ENCODE results near the gene GET4. TPM values are rescaled to one million over a fixed set of nuclear protein-coding genes. Genes with fewer than 3 reads are reported as not detected.
"Not testable (repeated sequence)": the region's sequence is repeated elsewhere in the genome, so short reads cannot be mapped to it uniquely, and the experiment has no call there.

GET4 gene
- total and polyA plus RNA-seq, 10 of the 15 experiments (the other 5 are each of a cell fraction or from before 2014, with no cell fraction given): 0.66 to 73.8 (median 34.0) TPM

- H3K36me3 ChIP-seq (ENCODE audit: control insufficient read depth in 2 of 2, insufficient read depth in 2 of 2, low read length in 1 of 2): peaks cover 7 to 23% of the 10 kb centered on the region in 2 experiments; a peak in 3 of 4 replicates
- ChIA-PET CTCF (interaction anchor here (0.7 to 3.4 kb wide), 11 partner anchors 9 to 551 kb away, joined by 3 to 79 read pairs (median 4); no protein-coding TSS in a partner anchor), SMC1A (ENCODE audit: uncharacterized antibody, unreplicated experiment) (interaction anchor here (0.9 to 2.5 kb wide), 5 partner anchors 29 to 102 kb away, joined by 3 to 18 read pairs (median 5); partner anchors contain the start of gene SUN1), POLR2A (no interaction called here), RAD21 (ENCODE audit: unreplicated experiment) (interaction anchor here (1.0 to 1.3 kb wide), 3 partner anchors 9 to 88 kb away, joined by 3 read pairs; no protein-coding TSS in a partner anchor)
- H3K4me3 ChIP-seq: no peak overlapping the region
- no peak overlapping the region for H3K9ac ChIP-seq (ENCODE audit: control insufficient read depth, insufficient read depth, low read length)
- 91% methylated on average over 14 of the region's 14 CpGs for WGBS (ENCODE audit: insufficient coverage, insufficient replicate concordance, low lambda C conversion rate, missing lambda C conversion rate)
- H3K4me1 ChIP-seq (ENCODE audit: control insufficient read depth, insufficient read depth, low read length): no peaks in the 10 kb centered on the region; the same call in 1 of the 2 replicates
- H3K27me3 ChIP-seq (replicated peaks in 1 of 2; ENCODE audit: control insufficient read depth in 2 of 2, insufficient read depth in 2 of 2, low read length in 1 of 2): no peaks in the 10 kb centered on the region
- no TSS peak for BruUV-seq (replicated peaks)
- no peak overlapping the region for H3K4me2 ChIP-seq (ENCODE audit: control insufficient read depth, insufficient read depth)
- no peaks in the 10 kb centered on the region for H3K9me3 ChIP-seq (replicated peaks; ENCODE audit: control insufficient read depth, insufficient read depth, low read length)
- DNase-seq (ENCODE audit: low read depth, low spot score) (no peak), FAIRE-seq (no peak), ATAC-seq (no peak)
- in situ Hi-C loops (cut with MboI): loop anchor here (5.0 kb wide), 2 partner anchors 85 to 555 kb away; no protein-coding TSS in a partner anchor
- H3K27ac ChIP-seq (ENCODE audit: control insufficient read depth, insufficient read depth): no peak overlapping the region
- H3K79me2 ChIP-seq (ENCODE audit: control insufficient read depth, insufficient read depth, low read length): peaks cover 3% of the 10 kb centered on the region
- intact Hi-C loops (cut with micrococcal nuclease; ENCODE audit: unreplicated experiment): loop anchor here (5.0 to 10.0 kb wide), 3 partner anchors 55 to 347 kb away; no protein-coding TSS in a partner anchor
- no peak overlapping the region for H2AFZ ChIP-seq (ENCODE audit: control insufficient read depth, low read depth, low read length)
- no peaks in the 10 kb centered on the region for H4K20me1 ChIP-seq (ENCODE audit: control insufficient read depth, insufficient read depth)
- TF ChIP-seq CEBPB (IDR thresholded peaks at IDR 0.05; ENCODE audit: borderline replicate concordance in 1 of 2, low read depth in 2 of 2, low read length in 2 of 2): no peak
Observed at GRCh38 chr7:871900-872537, 4.3 kb upstream of the GET4 start.

GRCh38 chr7:872685-873084, 3.7 kb upstream of the GET4 start:
- H2AFZ ChIP-seq (ENCODE audit: control insufficient read depth, low read depth, low read length); H3K27me3 ChIP-seq (replicated peaks in 1 of 2; ENCODE audit: control insufficient read depth in 2 of 2, insufficient read depth in 2 of 2, low read length in 1 of 2); H3K4me3 ChIP-seq; H3K4me1 ChIP-seq (ENCODE audit: control insufficient read depth, insufficient read depth, low read length); H3K9me3 ChIP-seq (replicated peaks; ENCODE audit: control insufficient read depth, insufficient read depth, low read length); H3K27ac ChIP-seq (ENCODE audit: control insufficient read depth, insufficient read depth); H4K20me1 ChIP-seq (ENCODE audit: control insufficient read depth, insufficient read depth); FAIRE-seq; H3K4me2 ChIP-seq (ENCODE audit: control insufficient read depth, insufficient read depth); ATAC-seq; BruUV-seq (replicated peaks); H3K9ac ChIP-seq (ENCODE audit: control insufficient read depth, insufficient read depth, low read length); H3K79me2 ChIP-seq (ENCODE audit: control insufficient read depth, insufficient read depth, low read length); DNase-seq (ENCODE audit: low read depth, low spot score): not testable (repeated sequence)
- ChIA-PET POLR2A (interaction anchor here (0.6 kb wide), 1 partner anchor 116 kb away, joined by 3 read pairs; no protein-coding TSS in a partner anchor), RAD21 (ENCODE audit: unreplicated experiment) (interaction anchor here (1.0 to 1.5 kb wide), 7 partner anchors 9 to 551 kb away, joined by 3 to 11 read pairs (median 6); no protein-coding TSS in a partner anchor), CTCF (interaction anchor here (0.6 to 3.4 kb wide), 30 partner anchors 9 to 580 kb away, joined by 3 to 79 read pairs (median 4); no protein-coding TSS in a partner anchor), SMC1A (ENCODE audit: uncharacterized antibody, unreplicated experiment) (interaction anchor here (0.6 to 2.5 kb wide), 11 partner anchors 10 to 554 kb away, joined by 3 to 18 read pairs (median 4); partner anchors contain the start of gene SUN1)
- intact Hi-C loops (cut with micrococcal nuclease; ENCODE audit: unreplicated experiment) (loop anchor here (1.0 to 10.0 kb wide), 5 partner anchors 55 to 550 kb away; no protein-coding TSS in a partner anchor), in situ Hi-C loops (cut with MboI) (loop anchor here (5.0 kb wide), 2 partner anchors 85 to 555 kb away; no protein-coding TSS in a partner anchor)
- WGBS (ENCODE audit: insufficient coverage, insufficient replicate concordance, low lambda C conversion rate, missing lambda C conversion rate): 95% methylated on average over 19 of the region's 19 CpGs
- peaks cover 3 to 20% of the 10 kb centered on the region in 2 experiments; a peak in 3 of 4 replicates for H3K36me3 ChIP-seq (ENCODE audit: control insufficient read depth in 2 of 2, insufficient read depth in 2 of 2, low read length in 1 of 2)
